SK-N-SH treated with all-trans-retinoic acid at 6 μM for 48 hours (cell line): ENCODE data around the gene CDHR4.
"Not testable (repeated sequence)": the region's sequence is repeated elsewhere in the genome, so short reads cannot be mapped to it uniquely, and the experiment has no call there.

Source experiments
- ATAC-seq: fragments of 200-7000 bp; cut with Tn5 transposase; 3 replicates; pipeline ENCODE4 v1.9.1; 2020; ENCODE audit warnings: mild to moderate bottlenecking, moderate library complexity
- BACH2 ChIP-seq: fragments of 250-450 bp; sonication (Bioruptor Pico); IDR thresholded peaks from 2 replicates; pipeline ENCODE4 v1.9.0; 2021; ENCODE audit warnings: mild to moderate bottlenecking, borderline replicate concordance
- CSDC2 ChIP-seq: fragments of 250-450 bp; sonication (Bioruptor Pico); IDR thresholded peaks from 2 replicates; pipeline ENCODE4 v1.5.0; 2020; ENCODE audit warnings: mild to moderate bottlenecking, moderate library complexity
- ESRRG ChIP-seq: fragments of 250-450 bp; sonication (Bioruptor Pico); IDR thresholded peaks from 2 replicates; pipeline ENCODE4 v1.6.1; 2021; ENCODE audit warnings: mild to moderate bottlenecking
- ISL1 ChIP-seq: fragments of 250-450 bp; sonication (Bioruptor Pico); IDR thresholded peaks from 2 replicates; pipeline ENCODE4 v2.1.2; 2022; ENCODE audit warnings: mild to moderate bottlenecking, moderate library complexity
- OSR1 ChIP-seq: fragments of 250-450 bp; sonication (Bioruptor Pico); IDR thresholded peaks from 2 replicates; pipeline ENCODE4 v1.8.0; 2022; ENCODE audit warnings: moderate library complexity, mild to moderate bottlenecking, inconsistent platforms
- PPARA ChIP-seq: fragments of 250-450 bp; sonication (Bioruptor Pico); IDR thresholded peaks from 2 replicates; pipeline ENCODE4 v1.5.0; 2020; ENCODE audit warnings: mild to moderate bottlenecking, borderline replicate concordance
- RARB ChIP-seq: fragments of 250-450 bp; sonication (Bioruptor Pico); IDR thresholded peaks from 2 replicates; pipeline ENCODE4 v1.8.0; 2021; ENCODE audit warnings: mild to moderate bottlenecking, moderate library complexity
- SNAI2 ChIP-seq: fragments of 250-450 bp; sonication (Bioruptor Pico); IDR thresholded peaks from 2 replicates; pipeline ENCODE4 v1.5.0; 2020; ENCODE audit warnings: mild to moderate bottlenecking, moderate library complexity
- TCF4 ChIP-seq: fragments of 250-450 bp; sonication (Bioruptor Pico); IDR thresholded peaks from 2 replicates; pipeline ENCODE4 v1.8.0; 2021; ENCODE audit warnings: mild to moderate bottlenecking, moderate library complexity, borderline replicate concordance
- ZC3H10 ChIP-seq: fragments of 250-450 bp; sonication (Bioruptor Pico); IDR thresholded peaks from 2 replicates; pipeline ENCODE4 v1.5.1; 2021; ENCODE audit warnings: mild to moderate bottlenecking, moderate library complexity
- ZNF565 ChIP-seq: fragments of 450-650 bp; formaldehyde crosslinking; conservative IDR thresholded peaks from 2 replicates; pipeline ENCODE4 v1.5.0; 2020; ENCODE audit warnings: low read depth, mild to moderate bottlenecking, moderate library complexity
- ZNF70 ChIP-seq: fragments of 450-650 bp; formaldehyde crosslinking; IDR thresholded peaks from 2 replicates; pipeline ENCODE4 v1.5.0; 2020; ENCODE audit warnings: mild to moderate bottlenecking, moderate library complexity
- ZNF8 ChIP-seq: fragments of 450-650 bp; formaldehyde crosslinking; IDR thresholded peaks from 2 replicates; pipeline ENCODE4 v1.5.0; 2020; ENCODE audit warnings: mild to moderate bottlenecking, moderate library complexity
- TF ChIP-seq, protein P1 (sequence below): fragments of 250-450 bp; sonication (Bioruptor Pico); IDR thresholded peaks from 2 replicates; pipeline ENCODE4 v1.5.1; 2020; ENCODE audit warnings: low read depth, mild to moderate bottlenecking, moderate library complexity
- TF ChIP-seq, protein P2 (sequence below): fragments of 250-450 bp; sonication (Bioruptor Pico); IDR thresholded peaks from 2 replicates; pipeline ENCODE4 v1.8.0; 2020; ENCODE audit warnings: mild to moderate bottlenecking, moderate library complexity, borderline replicate concordance
- TF ChIP-seq, protein P3 (sequence below): fragments of 250-450 bp; sonication (Bioruptor Pico); IDR thresholded peaks from 2 replicates; pipeline ENCODE4 v1.5.0; 2020; ENCODE audit warnings: mild to moderate bottlenecking, moderate library complexity

The CDHR4 gene

DNA sequence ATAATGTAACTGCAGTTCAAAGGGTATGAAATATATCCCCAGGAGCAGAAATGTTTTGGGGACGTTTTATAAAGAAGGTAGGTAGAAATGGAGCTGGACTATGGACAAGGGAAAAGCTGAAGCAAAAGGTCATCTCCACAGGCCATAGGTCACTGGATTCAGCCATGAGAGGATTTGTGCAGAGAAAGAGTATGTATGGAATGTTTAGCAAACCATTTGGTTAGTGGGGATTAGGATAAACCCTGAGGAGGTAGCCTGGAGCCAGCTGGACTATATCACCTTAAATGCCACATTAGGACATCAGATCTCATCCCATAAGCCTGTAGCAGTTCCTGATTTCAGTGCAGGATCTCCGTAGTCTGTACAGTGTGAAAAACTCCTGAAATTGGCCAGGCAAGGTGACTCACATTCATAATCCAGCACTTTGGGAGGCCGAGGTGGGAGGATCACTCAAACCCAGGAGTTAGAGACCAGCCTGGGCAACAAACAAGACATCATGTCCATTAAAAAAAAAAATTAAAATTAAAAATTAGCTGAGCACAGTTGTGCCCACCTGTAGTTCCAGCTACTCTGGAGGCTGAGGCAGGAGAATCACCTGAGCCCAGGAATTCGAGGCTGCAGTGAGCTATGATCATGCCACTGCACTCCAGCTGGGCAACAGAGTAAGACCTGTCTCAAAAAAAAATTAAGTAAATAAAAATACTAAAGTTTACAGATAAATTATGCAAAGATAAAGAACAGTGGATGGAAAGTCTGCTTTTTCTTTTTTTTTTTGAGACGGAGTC lies 18.1 kb downstream of the CDHR4 start:
- TF ChIP-seq RARB (CRISPR knock-in tag) (no peak), ZNF565 (CRISPR knock-in tag) (no peak), ZNF70 (CRISPR knock-in tag) (no peak), TCF4 (CRISPR knock-in tag) (no peak), ZNF8 (no peak), SNAI2 (CRISPR knock-in tag) (no peak), OSR1 (no peak), ZC3H10 (CRISPR knock-in tag) (no peak), ESRRG (no peak), BACH2 (CRISPR knock-in tag) (no peak)
- TF ChIP-seq, protein P1, sequence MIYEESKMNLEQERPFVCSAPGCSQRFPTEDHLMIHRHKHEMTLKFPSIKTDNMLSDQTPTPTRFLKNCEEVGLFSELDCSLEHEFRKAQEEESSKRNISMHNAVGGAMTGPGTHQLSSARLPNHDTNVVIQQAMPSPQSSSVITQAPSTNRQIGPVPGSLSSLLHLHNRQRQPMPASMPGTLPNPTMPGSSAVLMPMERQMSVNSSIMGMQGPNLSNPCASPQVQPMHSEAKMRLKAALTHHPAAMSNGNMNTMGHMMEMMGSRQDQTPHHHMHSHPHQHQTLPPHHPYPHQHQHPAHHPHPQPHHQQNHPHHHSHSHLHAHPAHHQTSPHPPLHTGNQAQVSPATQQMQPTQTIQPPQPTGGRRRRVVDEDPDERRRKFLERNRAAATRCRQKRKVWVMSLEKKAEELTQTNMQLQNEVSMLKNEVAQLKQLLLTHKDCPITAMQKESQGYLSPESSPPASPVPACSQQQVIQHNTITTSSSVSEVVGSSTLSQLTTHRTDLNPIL (CRISPR knock-in tag): no peak
- TF ChIP-seq, protein P2, sequence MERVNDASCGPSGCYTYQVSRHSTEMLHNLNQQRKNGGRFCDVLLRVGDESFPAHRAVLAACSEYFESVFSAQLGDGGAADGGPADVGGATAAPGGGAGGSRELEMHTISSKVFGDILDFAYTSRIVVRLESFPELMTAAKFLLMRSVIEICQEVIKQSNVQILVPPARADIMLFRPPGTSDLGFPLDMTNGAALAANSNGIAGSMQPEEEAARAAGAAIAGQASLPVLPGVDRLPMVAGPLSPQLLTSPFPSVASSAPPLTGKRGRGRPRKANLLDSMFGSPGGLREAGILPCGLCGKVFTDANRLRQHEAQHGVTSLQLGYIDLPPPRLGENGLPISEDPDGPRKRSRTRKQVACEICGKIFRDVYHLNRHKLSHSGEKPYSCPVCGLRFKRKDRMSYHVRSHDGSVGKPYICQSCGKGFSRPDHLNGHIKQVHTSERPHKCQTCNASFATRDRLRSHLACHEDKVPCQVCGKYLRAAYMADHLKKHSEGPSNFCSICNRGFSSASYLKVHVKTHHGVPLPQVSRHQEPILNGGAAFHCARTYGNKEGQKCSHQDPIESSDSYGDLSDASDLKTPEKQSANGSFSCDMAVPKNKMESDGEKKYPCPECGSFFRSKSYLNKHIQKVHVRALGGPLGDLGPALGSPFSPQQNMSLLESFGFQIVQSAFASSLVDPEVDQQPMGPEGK (CRISPR knock-in tag): no peak
- TF ChIP-seq, protein P3, sequence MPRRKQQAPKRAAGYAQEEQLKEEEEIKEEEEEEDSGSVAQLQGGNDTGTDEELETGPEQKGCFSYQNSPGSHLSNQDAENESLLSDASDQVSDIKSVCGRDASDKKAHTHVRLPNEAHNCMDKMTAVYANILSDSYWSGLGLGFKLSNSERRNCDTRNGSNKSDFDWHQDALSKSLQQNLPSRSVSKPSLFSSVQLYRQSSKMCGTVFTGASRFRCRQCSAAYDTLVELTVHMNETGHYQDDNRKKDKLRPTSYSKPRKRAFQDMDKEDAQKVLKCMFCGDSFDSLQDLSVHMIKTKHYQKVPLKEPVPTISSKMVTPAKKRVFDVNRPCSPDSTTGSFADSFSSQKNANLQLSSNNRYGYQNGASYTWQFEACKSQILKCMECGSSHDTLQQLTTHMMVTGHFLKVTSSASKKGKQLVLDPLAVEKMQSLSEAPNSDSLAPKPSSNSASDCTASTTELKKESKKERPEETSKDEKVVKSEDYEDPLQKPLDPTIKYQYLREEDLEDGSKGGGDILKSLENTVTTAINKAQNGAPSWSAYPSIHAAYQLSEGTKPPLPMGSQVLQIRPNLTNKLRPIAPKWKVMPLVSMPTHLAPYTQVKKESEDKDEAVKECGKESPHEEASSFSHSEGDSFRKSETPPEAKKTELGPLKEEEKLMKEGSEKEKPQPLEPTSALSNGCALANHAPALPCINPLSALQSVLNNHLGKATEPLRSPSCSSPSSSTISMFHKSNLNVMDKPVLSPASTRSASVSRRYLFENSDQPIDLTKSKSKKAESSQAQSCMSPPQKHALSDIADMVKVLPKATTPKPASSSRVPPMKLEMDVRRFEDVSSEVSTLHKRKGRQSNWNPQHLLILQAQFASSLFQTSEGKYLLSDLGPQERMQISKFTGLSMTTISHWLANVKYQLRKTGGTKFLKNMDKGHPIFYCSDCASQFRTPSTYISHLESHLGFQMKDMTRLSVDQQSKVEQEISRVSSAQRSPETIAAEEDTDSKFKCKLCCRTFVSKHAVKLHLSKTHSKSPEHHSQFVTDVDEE (CRISPR knock-in tag): no peak
- ATAC-seq: no peak

DNA sequence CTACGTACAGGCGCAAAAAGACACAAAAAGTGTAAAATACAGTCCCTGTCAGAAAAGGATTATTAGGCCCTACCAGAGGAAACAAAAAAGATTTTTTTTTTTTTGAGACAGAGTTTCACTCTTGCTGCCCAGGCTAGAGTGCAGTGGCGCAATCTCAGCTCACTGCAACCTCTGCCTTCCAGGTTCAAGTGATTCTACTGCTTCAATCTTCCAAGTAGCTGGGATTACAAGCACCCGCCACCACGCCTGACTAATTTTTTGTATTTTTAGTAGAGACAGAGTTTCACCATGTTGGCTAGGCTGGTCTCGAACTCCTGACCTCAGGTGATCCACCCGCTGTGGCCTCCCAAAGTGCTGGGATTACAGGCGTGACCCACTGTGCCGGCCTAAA lies 18.7 kb downstream of the CDHR4 start:
- ATAC-seq: not testable (repeated sequence)

DNA sequence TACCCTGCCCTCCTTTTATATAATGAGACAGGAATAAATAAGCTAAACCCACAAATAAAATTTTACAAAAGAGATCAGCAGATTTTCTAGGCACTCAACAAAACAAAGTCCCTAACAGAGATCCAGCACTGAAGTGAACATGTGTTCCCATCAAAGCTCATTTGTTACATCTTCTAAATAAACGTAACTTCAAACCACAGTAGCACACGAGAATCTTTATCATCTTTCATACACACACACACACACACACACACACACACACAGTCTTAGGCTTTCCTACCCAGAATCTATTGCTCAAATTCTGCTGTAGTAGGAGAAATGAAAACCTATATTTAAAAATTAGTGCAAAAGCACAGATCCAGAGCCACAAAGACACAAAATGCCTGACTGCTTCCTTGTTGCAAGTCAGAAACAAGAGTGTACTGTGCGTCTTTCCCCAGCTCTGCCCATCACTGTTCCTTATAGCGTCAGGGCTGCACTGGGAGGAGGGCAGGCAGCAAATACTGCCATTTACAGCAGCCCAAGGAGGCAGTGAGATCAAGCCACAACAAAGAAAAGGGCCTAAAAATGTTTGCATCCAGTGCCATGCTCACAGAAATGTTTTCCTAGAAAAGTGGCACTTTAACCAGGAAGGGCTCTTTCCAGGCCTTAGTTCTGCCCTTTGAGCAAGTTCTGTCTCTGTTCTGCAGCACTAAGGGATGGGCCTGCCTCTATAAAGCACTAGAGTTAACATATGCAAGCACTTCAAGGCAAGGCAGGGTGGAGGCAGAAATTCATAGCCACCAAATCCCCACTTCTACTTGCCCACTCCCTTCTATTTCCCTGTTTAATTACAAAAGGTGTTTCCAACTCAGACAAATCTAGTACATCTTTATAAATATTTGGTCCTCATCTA lies 19.3 kb downstream of the CDHR4 start:
- no peak for TF ChIP-seq RARB (CRISPR knock-in tag)
- no peak for TF ChIP-seq ZNF70 (CRISPR knock-in tag)
- TF ChIP-seq, protein P3 (CRISPR knock-in tag): no peak
- TF ChIP-seq CSDC2 (CRISPR knock-in tag): no peak
- TF ChIP-seq, protein P1 (CRISPR knock-in tag): no peak
- no peak for TF ChIP-seq BACH2 (CRISPR knock-in tag)
- TF ChIP-seq ZNF8: no peak
- TF ChIP-seq ISL1: no peak
- no peak for TF ChIP-seq PPARA (CRISPR knock-in tag)
- ATAC-seq: no peak
